ENCODE data around the gene NPR1.
A peak's percentile ranks its signal among the peaks of the same experiment; 100 is the strongest.

DNA sequence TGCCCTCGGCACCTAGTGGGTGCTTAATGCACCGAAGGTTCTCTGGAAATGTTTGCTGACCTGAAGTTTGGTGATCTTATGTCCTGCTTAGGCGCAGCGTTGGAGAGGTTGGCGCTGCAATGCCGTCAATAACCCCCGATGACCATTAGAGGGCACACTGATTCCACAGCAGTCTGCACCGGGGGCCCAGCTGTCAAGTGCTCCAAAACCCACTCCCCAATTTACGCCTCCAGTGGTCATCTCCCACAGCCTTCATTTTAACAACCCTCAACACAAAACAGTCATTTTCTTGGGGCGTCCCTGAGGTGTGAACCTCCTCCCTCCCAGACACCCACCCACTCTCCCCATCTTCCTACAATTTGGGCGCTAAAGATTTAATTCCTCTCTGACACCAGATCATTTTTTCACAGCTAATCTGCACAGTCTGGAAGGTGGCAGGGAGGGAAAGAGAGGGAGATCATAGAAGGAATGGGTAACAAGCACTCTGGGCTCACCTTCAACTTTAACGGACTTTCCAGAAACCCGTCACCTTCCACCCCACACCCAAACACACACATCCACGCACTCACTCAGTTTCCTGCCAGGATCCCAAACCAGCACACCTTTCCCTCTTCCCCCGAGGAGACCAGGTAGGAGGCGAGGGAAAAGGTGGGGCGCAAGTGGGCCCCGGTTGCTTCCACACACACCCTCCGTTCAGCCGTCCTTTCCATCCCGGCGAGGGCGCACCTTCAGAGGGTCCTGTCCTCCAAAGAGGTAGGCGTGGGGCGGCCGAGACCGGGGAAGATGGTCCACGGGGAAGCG is 570 bp upstream of the NPR1 start:
- no peak for TF ChIP-seq POLR2AphosphoS5 (IDR thresholded peaks at IDR 0.05; ENCODE audit: insufficient read depth in 1 of 2, low read depth in 1 of 2)
- no peak for TF ChIP-seq POLR2A (IDR thresholded peaks at IDR 0.05)
- TF ChIP-seq, protein P1, sequence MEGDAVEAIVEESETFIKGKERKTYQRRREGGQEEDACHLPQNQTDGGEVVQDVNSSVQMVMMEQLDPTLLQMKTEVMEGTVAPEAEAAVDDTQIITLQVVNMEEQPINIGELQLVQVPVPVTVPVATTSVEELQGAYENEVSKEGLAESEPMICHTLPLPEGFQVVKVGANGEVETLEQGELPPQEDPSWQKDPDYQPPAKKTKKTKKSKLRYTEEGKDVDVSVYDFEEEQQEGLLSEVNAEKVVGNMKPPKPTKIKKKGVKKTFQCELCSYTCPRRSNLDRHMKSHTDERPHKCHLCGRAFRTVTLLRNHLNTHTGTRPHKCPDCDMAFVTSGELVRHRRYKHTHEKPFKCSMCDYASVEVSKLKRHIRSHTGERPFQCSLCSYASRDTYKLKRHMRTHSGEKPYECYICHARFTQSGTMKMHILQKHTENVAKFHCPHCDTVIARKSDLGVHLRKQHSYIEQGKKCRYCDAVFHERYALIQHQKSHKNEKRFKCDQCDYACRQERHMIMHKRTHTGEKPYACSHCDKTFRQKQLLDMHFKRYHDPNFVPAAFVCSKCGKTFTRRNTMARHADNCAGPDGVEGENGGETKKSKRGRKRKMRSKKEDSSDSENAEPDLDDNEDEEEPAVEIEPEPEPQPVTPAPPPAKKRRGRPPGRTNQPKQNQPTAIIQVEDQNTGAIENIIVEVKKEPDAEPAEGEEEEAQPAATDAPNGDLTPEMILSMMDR (IDR thresholded peaks at IDR 0.05) = peak; percentile 57 to 77 (median 77)
